Esophagus muscularis mucosa (tissue), 3 donors: ENCODE results near the gene IFT122.
A peak's percentile ranks its signal among the peaks of the same experiment; 100 is the strongest.

ENCODE experiments used
- POLR2AphosphoS5 ChIP-seq, 2 donors: sonication (generic); formaldehyde crosslinking; IDR thresholded peaks; one replicate each; pipeline ENCODE4 v1.6.1; 2017; ENCODE audit warnings: antibody characterized with exemption in 2 of 2
- TF ChIP-seq, protein P1 (sequence below), 3 experiments: fragments of 200-600 bp in 2 of 3; fragments of 450-650 bp in 1 of 3; sonication (generic) in 2 of 3; IDR thresholded peaks; one replicate each; pipeline ENCODE4 v1.5.1; 2017 to 2019; ENCODE audit warnings: antibody characterized with exemption in 3 of 3, mild to moderate bottlenecking in 2 of 3, moderate library complexity in 1 of 3

DNA sequence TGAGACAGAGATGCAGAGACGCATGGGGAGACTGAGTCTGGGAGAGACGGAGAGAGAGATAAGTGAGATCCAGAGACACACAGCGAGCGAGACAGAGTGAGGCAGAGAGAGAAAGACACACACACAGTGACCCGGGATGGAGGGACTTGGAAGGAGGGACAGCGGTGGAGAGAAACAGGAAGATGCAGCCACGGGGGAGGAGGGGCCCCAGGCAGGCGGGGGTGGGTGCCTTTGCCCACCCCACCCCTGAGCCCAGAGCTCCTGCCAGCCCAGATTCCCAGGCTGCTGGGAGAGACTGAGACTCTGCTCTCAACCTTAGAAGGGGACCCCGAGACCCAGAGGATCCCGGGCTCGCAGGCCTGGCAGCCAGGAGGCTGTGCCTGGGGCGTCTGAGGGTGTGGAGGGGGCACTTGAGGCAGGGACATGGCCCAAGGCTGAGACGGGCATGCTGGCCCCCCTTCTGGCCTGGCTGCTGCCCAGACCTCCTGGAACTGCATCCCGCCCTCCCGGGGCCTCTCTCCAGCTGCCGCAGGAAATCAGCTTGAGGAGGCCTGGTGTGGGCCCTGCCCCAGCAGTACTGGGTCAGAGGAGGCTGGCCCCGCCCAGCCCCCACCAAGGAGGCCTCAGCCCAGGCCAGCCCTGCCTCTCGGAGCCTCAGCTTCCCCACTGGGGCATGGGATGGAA, 121.0 kb downstream of the IFT122 start:
- TF ChIP-seq, protein P1, sequence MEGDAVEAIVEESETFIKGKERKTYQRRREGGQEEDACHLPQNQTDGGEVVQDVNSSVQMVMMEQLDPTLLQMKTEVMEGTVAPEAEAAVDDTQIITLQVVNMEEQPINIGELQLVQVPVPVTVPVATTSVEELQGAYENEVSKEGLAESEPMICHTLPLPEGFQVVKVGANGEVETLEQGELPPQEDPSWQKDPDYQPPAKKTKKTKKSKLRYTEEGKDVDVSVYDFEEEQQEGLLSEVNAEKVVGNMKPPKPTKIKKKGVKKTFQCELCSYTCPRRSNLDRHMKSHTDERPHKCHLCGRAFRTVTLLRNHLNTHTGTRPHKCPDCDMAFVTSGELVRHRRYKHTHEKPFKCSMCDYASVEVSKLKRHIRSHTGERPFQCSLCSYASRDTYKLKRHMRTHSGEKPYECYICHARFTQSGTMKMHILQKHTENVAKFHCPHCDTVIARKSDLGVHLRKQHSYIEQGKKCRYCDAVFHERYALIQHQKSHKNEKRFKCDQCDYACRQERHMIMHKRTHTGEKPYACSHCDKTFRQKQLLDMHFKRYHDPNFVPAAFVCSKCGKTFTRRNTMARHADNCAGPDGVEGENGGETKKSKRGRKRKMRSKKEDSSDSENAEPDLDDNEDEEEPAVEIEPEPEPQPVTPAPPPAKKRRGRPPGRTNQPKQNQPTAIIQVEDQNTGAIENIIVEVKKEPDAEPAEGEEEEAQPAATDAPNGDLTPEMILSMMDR (IDR thresholded peaks at IDR 0.05): no peak
- peak; percentile 53 to 57 for TF ChIP-seq POLR2AphosphoS5 (IDR thresholded peaks at IDR 0.05)
